ENCODE results near the gene DTX3L. TPM values are rescaled to one million over a fixed set of nuclear protein-coding genes. Genes with fewer than 3 reads are reported as not detected.

Gene DTX3L
- total and polyA plus RNA-seq, 9 of the 15 experiments (the other 6 are each of a cell fraction or from before 2014, with no cell fraction given): 2.3 to 6.5 (median 3.0) TPM

- TF ChIP-seq ZNF668 (CRISPR knock-in tag; IDR thresholded peaks at IDR 0.05) (no peak), CHD2 (IDR thresholded peaks at IDR 0.05; ENCODE audit: low read depth, low read length) (no peak), ZNF140 (CRISPR knock-in tag; IDR thresholded peaks at IDR 0.05) (no peak), L3MBTL2 (IDR thresholded peaks at IDR 0.05) (peak; percentile 15; the same call in 1 of the 2 replicates), MEIS2 (IDR thresholded peaks at IDR 0.05; ENCODE audit: partially characterized antibody) (peak; percentile 55)
- TF ChIP-seq, protein P1, sequence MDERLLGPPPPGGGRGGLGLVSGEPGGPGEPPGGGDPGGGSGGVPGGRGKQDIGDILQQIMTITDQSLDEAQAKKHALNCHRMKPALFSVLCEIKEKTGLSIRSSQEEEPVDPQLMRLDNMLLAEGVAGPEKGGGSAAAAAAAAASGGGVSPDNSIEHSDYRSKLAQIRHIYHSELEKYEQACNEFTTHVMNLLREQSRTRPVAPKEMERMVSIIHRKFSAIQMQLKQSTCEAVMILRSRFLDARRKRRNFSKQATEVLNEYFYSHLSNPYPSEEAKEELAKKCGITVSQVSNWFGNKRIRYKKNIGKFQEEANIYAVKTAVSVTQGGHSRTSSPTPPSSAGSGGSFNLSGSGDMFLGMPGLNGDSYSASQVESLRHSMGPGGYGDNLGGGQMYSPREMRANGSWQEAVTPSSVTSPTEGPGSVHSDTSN (CRISPR knock-in tag; IDR thresholded peaks at IDR 0.05; ENCODE audit: low read depth): no peak
- TF ChIP-seq, protein P1 (tag; conservative IDR thresholded peaks at IDR 0.05; ENCODE audit: low read depth): peak; percentile 70
- TF ChIP-seq, protein P2, sequence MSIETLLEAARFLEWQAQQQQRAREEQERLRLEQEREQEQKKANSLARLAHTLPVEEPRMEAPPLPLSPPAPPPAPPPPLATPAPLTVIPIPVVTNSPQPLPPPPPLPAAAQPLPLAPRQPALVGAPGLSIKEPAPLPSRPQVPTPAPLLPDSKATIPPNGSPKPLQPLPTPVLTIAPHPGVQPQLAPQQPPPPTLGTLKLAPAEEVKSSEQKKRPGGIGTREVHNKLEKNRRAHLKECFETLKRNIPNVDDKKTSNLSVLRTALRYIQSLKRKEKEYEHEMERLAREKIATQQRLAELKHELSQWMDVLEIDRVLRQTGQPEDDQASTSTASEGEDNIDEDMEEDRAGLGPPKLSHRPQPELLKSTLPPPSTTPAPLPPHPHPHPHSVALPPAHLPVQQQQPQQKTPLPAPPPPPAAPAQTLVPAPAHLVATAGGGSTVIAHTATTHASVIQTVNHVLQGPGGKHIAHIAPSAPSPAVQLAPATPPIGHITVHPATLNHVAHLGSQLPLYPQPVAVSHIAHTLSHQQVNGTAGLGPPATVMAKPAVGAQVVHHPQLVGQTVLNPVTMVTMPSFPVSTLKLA (conservative IDR thresholded peaks at IDR 0.05): 0 out of 4 replicates have a peak, but pooled peaks of 1 of the 2 experiments have one; percentile 18
Observed at GRCh38 chr3:122562923-122563716, 1.0 kb upstream of the DTX3L start (continued).

All from K562 (cell line).